ENCODE results near the gene DGKK. TPM values are rescaled to one million over a fixed set of nuclear protein-coding genes. Genes with fewer than 3 reads are reported as not detected.

DGKK gene
- total RNA-seq, 1 donor from 2014 or later, result 0.05 TPM

DNA sequence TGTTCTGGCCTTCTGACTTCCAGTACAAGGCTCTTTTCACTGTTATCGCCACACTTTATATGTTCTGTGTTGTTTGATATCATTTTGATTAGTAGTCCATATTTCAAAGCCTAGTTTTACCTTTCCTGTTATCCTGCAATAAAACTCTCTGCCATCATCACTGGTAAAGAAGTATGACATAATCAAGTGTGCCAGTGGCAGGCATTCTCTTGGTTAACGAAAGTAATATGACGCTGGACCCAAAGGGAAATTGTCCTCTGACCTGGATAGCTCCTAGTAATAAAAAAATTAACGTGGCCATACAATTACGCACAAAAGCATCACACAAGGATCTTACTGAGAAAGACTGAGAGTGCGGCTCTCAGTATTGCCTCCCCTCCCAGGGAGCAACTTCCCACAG lies 33.8 kb downstream of the DGKK start:
- DNase-seq (ENCODE audit: low read depth) (no peak), FAIRE-seq (peak; percentile 62)
- Histone ChIP-seq H3K27me3 (ENCODE audit: insufficient read depth, low read length) (no peaks in the 10 kb centered on the region), H3K79me2 (ENCODE audit: insufficient read depth, low read length) (no peaks in the 10 kb centered on the region), H3K9ac (ENCODE audit: low read length) (no peak overlapping the region), H2AFZ (ENCODE audit: low read depth, low read length) (no peak overlapping the region), H3K4me3 (ENCODE audit: insufficient read depth, low read depth, low read length) (no peak overlapping the region), H3K27ac (ENCODE audit: low read depth, low read length) (no peak overlapping the region), H3K4me2 (ENCODE audit: low read length) (no peak overlapping the region), H3K36me3 (ENCODE audit: insufficient read depth, low read length) (no peaks in the 10 kb centered on the region), H3K4me1 (ENCODE audit: insufficient read depth, low read length) (no peaks in the 10 kb centered on the region), H4K20me1 (ENCODE audit: insufficient read depth, low read length) (no peaks in the 10 kb centered on the region), H3K9me3 (ENCODE audit: insufficient read depth, low read depth, low read length) (no peaks in the 10 kb centered on the region)
- no peak overlapping the region for H3K27ac Mint-ChIP-seq (ENCODE audit: unreplicated experiment)
- no peaks in the 10 kb centered on the region for H3K9me3 Mint-ChIP-seq (ENCODE audit: unreplicated experiment)
- H3K36me3 Mint-ChIP-seq (ENCODE audit: low read depth, unreplicated experiment), result no peaks in the 10 kb centered on the region
- no peaks in the 10 kb centered on the region for H3K27me3 Mint-ChIP-seq (ENCODE audit: low read depth, unreplicated experiment)
- H3K4me3 Mint-ChIP-seq (ENCODE audit: unreplicated experiment), result no peak overlapping the region
- H3K4me1 Mint-ChIP-seq (ENCODE audit: low read depth, unreplicated experiment), result no peaks in the 10 kb centered on the region
- TF ChIP-seq CTCF (IDR thresholded peaks at IDR 0.05; ENCODE audit: insufficient read depth, low read depth, low read length) (no peak), EZH2 (IDR thresholded peaks at IDR 0.05; ENCODE audit: insufficient read depth, low read length) (no peak)

- H4K20me1 ChIP-seq (ENCODE audit: insufficient read depth, low read length), result no peaks in the 10 kb centered on the region
These were observed 37.8 kb downstream of the DGKK start for GRCh38 chrX:50432829-50433289.

More at GRCh38 chrX:50432829-50433289, 37.8 kb downstream of the DGKK start:
- H3K4me2 ChIP-seq (ENCODE audit: low read length), result no peak overlapping the region
- H3K79me2 ChIP-seq (ENCODE audit: insufficient read depth, low read length), result no peaks in the 10 kb centered on the region
- no peaks in the 10 kb centered on the region for H3K36me3 ChIP-seq (ENCODE audit: insufficient read depth, low read length)
- no peak overlapping the region for H3K4me3 ChIP-seq (ENCODE audit: insufficient read depth, low read depth, low read length)
- no peak overlapping the region for H3K27ac ChIP-seq (ENCODE audit: low read depth, low read length)
- Mint-ChIP-seq H3K36me3 (ENCODE audit: low read depth, unreplicated experiment) (no peaks in the 10 kb centered on the region), H3K4me1 (ENCODE audit: low read depth, unreplicated experiment) (no peaks in the 10 kb centered on the region), H3K4me3 (ENCODE audit: unreplicated experiment) (no peak overlapping the region), H3K9me3 (ENCODE audit: unreplicated experiment) (no peaks in the 10 kb centered on the region), H3K27ac (ENCODE audit: unreplicated experiment) (no peak overlapping the region), H3K27me3 (ENCODE audit: low read depth, unreplicated experiment) (no peaks in the 10 kb centered on the region)
- DNase-seq (ENCODE audit: low read depth) (no peak), FAIRE-seq (no peak)
- no peaks in the 10 kb centered on the region for H3K9me3 ChIP-seq (ENCODE audit: insufficient read depth, low read depth, low read length)
- no peaks in the 10 kb centered on the region for H3K4me1 ChIP-seq (ENCODE audit: insufficient read depth, low read length)
- no peaks in the 10 kb centered on the region for H3K27me3 ChIP-seq (ENCODE audit: insufficient read depth, low read length)
- no peak overlapping the region for H3K9ac ChIP-seq (ENCODE audit: low read length)
- TF ChIP-seq EZH2 (IDR thresholded peaks at IDR 0.05; ENCODE audit: insufficient read depth, low read length) (no peak), CTCF (IDR thresholded peaks at IDR 0.05; ENCODE audit: insufficient read depth, low read depth, low read length) (no peak)
- no peak overlapping the region for H2AFZ ChIP-seq (ENCODE audit: low read depth, low read length)

Data from astrocyte (in vitro differentiated cells and primary cell).